ENCODE data around the gene COG6. TPM values are rescaled to one million over a fixed set of nuclear protein-coding genes. Genes with fewer than 3 reads are reported as not detected.

Gene COG6
- total and polyA plus RNA-seq, 2 of the 8 experiments (the other 6 are each of a cell fraction or from before 2014, with no cell fraction given): 8.8 to 22.3 TPM

- no peak overlapping the region for H3K4me2 ChIP-seq (ENCODE audit: insufficient read depth in 1 of 2, low read depth in 2 of 2, low read length in 2 of 2)
- TF ChIP-seq EGR1 (IDR thresholded peaks at IDR 0.05; ENCODE audit: borderline replicate concordance, low read depth, low read length): no peak
- no peak for TF ChIP-seq CBX5 (IDR thresholded peaks at IDR 0.05; ENCODE audit: low read depth, low read length)
- no peak for TF ChIP-seq KDM1A (IDR thresholded peaks at IDR 0.05; ENCODE audit: borderline replicate concordance, low read length)
- TF ChIP-seq CHD2 (IDR thresholded peaks at IDR 0.05; ENCODE audit: low read length): no peak
- TF ChIP-seq CTCF (IDR thresholded peaks at IDR 0.05; ENCODE audit: control extremely low read depth in 1 of 3, insufficient read depth in 1 of 3, low read depth in 1 of 3, low read length in 3 of 3): no peak
- no peak for TF ChIP-seq SP1 (IDR thresholded peaks at IDR 0.05; ENCODE audit: low read depth, low read length)
- no peak for TF ChIP-seq RNF2 (IDR thresholded peaks at IDR 0.05; ENCODE audit: borderline replicate concordance, low read depth, low read length, missing control alignments, poor library complexity, severe bottlenecking)
- TF ChIP-seq BRCA1 (IDR thresholded peaks at IDR 0.05; ENCODE audit: low read depth, low read length): no peak
- no peak for TF ChIP-seq CBX8 (IDR thresholded peaks at IDR 0.05; ENCODE audit: borderline replicate concordance, low read depth, low read length)
- no peak for TF ChIP-seq CREB1 (IDR thresholded peaks at IDR 0.05)
- TF ChIP-seq GABPA (IDR thresholded peaks at IDR 0.05; ENCODE audit: borderline replicate concordance, insufficient read depth, low read length): no peak
- no peak overlapping the region for H3K4me3 ChIP-seq (ENCODE audit: extremely low read depth in 1 of 4, insufficient read depth in 2 of 4, low read depth in 3 of 4, low read length in 4 of 4)
- H3K56ac ChIP-seq (replicated peaks; ENCODE audit: insufficient read length, low read depth, low read length): no peak overlapping the region
- H4K8ac ChIP-seq (ENCODE audit: extremely low read depth, insufficient read depth, low read length): no peak overlapping the region
- H2AK5ac ChIP-seq (ENCODE audit: low read depth, low read length): no peak overlapping the region
- no peak overlapping the region for H3K14ac ChIP-seq (ENCODE audit: insufficient read length)
- no peak overlapping the region for H2BK5ac ChIP-seq (ENCODE audit: low read depth, low read length)
- FAIRE-seq (no peak), DNase-seq (ENCODE audit: low read depth in 1 of 2, low spot score in 2 of 2) (no peak)
- no peak overlapping the region for H3K9ac ChIP-seq (replicated peaks in 1 of 4; ENCODE audit: extremely low read depth in 1 of 4, low read depth in 3 of 4, low read length in 3 of 4)
- no peaks in the 10 kb centered on the region for H4K20me1 ChIP-seq (replicated peaks in 1 of 2; ENCODE audit: control insufficient read depth in 1 of 2, insufficient read depth in 2 of 2, low read length in 2 of 2)
- H3K27me3 ChIP-seq (replicated peaks in 1 of 4; ENCODE audit: control insufficient read depth in 3 of 4, extremely low read depth in 1 of 4, insufficient read depth in 3 of 4, low read length in 3 of 4): no peaks in the 10 kb centered on the region
- ChIA-PET POLR2A (ENCODE audit: partially characterized antibody) (no interaction called here), CTCF (ENCODE audit: partially characterized antibody) (interaction anchor here (0.6 kb wide), 1 partner anchor 55 kb away, joined by 3 read pairs; no protein-coding TSS in a partner anchor)
- H3K79me1 ChIP-seq (ENCODE audit: low read depth, low read length): no peaks in the 10 kb centered on the region
- H3K4ac ChIP-seq (replicated peaks; ENCODE audit: insufficient read length, low read depth, low read length): no peak overlapping the region
- no peak overlapping the region for H3K27ac ChIP-seq (ENCODE audit: low read depth, low read length)
- H2AFZ ChIP-seq (ENCODE audit: low read length): no peak overlapping the region
- no peaks in the 10 kb centered on the region for H3K79me2 ChIP-seq (ENCODE audit: control insufficient read depth in 1 of 2, insufficient read depth in 2 of 2, low read length in 2 of 2)
- H3K36me3 ChIP-seq (ENCODE audit: control insufficient read depth in 2 of 4, insufficient read depth in 4 of 4, low read length in 3 of 4): no peaks in the 10 kb centered on the region
- no peak overlapping the region for H4K5ac ChIP-seq (ENCODE audit: insufficient read length, low read depth, low read length)
- no peaks in the 10 kb centered on the region for H3K4me1 ChIP-seq (replicated peaks in 1 of 4; ENCODE audit: control insufficient read depth in 3 of 4, insufficient read depth in 4 of 4, low read length in 3 of 4)
- H3K23ac ChIP-seq (ENCODE audit: insufficient read length): no peak overlapping the region
- H4K91ac ChIP-seq (replicated peaks; ENCODE audit: insufficient read length, low read length): no peak overlapping the region
- no peak overlapping the region for H3K18ac ChIP-seq (ENCODE audit: extremely low read depth, low read length)
- H2BK120ac ChIP-seq (replicated peaks; ENCODE audit: low read depth, low read length): no peak overlapping the region
- no peaks in the 10 kb centered on the region for H3K9me3 ChIP-seq (ENCODE audit: insufficient read depth in 2 of 2, low read depth in 1 of 2, low read length in 1 of 2)
- no peak overlapping the region for H2BK15ac ChIP-seq (ENCODE audit: low read length)
- H3K23me2 ChIP-seq (ENCODE audit: low read depth, low read length): no peaks in the 10 kb centered on the region
- no peak overlapping the region for H2BK20ac ChIP-seq (ENCODE audit: low read length)
- H2BK12ac ChIP-seq (ENCODE audit: low read depth, low read length): no peak overlapping the region
Observed at GRCh38 chr13:39751805-39752204, 96.3 kb downstream of the COG6 start.
